NCI-H2196 (cell line): ENCODE results near the gene UQCRH.
"Not testable (repeated sequence)": the region's sequence is repeated elsewhere in the genome, so short reads cannot be mapped to it uniquely, and the experiment has no call there.

ENCODE experiments used
- DNase-seq: peaks from one replicate; lab custom pipeline; 2025; ENCODE audit not compliant: unreplicated experiment; lab: John Stamatoyannopoulos, UW

UQCRH gene

GRCh38 chr1:46333300-46334029 is 30.0 kb downstream of the UQCRH start:
- peak; percentile 42 for DNase-seq

- no peak for DNase-seq
Observed at GRCh38 chr1:46334030-46334384, 30.5 kb downstream of the UQCRH start.

- DNase-seq = no peak
Observed at GRCh38 chr1:46335081-46335480, 31.6 kb downstream of the UQCRH start.

- DNase-seq = not testable (repeated sequence)
Observed at GRCh38 chr1:46337409-46337808, 33.9 kb downstream of the UQCRH start.

GRCh38 chr1:46340404-46341221 is 37.1 kb downstream of the UQCRH start, which contains the start of gene NSUN4:
NSUN4 (plus strand) TSS chr1:46340807; CDS start chr1:46340827, 20 bp downstream.
- peak; percentile 93 for DNase-seq

GRCh38 chr1:46341222-46342083 is 38.0 kb downstream of the UQCRH start:
- no peak for DNase-seq

GRCh38 chr1:46342084-46342656 is 38.7 kb downstream of the UQCRH start:
- no peak for DNase-seq

GRCh38 chr1:46342677-46343350 is 39.3 kb downstream of the UQCRH start:
- DNase-seq = no peak

- DNase-seq = no peak
Observed at GRCh38 chr1:46343351-46343695, 39.8 kb downstream of the UQCRH start.

GRCh38 chr1:46343705-46344104 is 40.2 kb downstream of the UQCRH start:
- no peak for DNase-seq

GRCh38 chr1:46344481-46344880 is 41.0 kb downstream of the UQCRH start:
- DNase-seq = no peak

- DNase-seq = no peak
Observed at GRCh38 chr1:46345281-46345680, 41.8 kb downstream of the UQCRH start.

GRCh38 chr1:46352363-46352762 is 48.9 kb downstream of the UQCRH start:
- no peak for DNase-seq

- not testable (repeated sequence) for DNase-seq
Observed at GRCh38 chr1:46355920-46356319, 52.4 kb downstream of the UQCRH start.

- DNase-seq = no peak
Observed at GRCh38 chr1:46362158-46362557, 58.7 kb downstream of the UQCRH start.

GRCh38 chr1:46363121-46363520 is 59.6 kb downstream of the UQCRH start:
- no peak for DNase-seq

- no peak for DNase-seq
Observed at GRCh38 chr1:46364612-46365011, 61.1 kb downstream of the UQCRH start.

GRCh38 chr1:46365796-46366195 is 62.3 kb downstream of the UQCRH start:
- not testable (repeated sequence) for DNase-seq
